Right atrium auricular region (tissue), 2 donors: ENCODE results near the gene VPS13C. TPM values are rescaled to one million over a fixed set of nuclear protein-coding genes. Genes with fewer than 3 reads are reported as not detected.

Experiments
- DNase-seq: peaks from one replicate; pipeline ENCODE4 v3.0.0-alpha.2; 2019; ENCODE audit warnings: low spot score
- H3K27ac ChIP-seq, 2 donors: fragments of 200-600 bp; sonication (generic); 1 replicate in 1 of 2; 2 replicates in 1 of 2; pipeline ENCODE4 v1.5.1; 2016 to 2019
- H3K27me3 ChIP-seq, 2 donors: fragments of 200-600 bp; sonication (generic); one replicate each; pipeline versions ENCODE4 v1.5.1 to v1.6.0; 2017 to 2019
- H3K36me3 ChIP-seq: fragments of 200-600 bp; sonication (generic); one replicate; pipeline ENCODE4 v1.5.1; 2016
- H3K4me1 ChIP-seq, 2 donors: fragments of 200-600 bp; sonication (generic); one replicate each; pipeline versions ENCODE4 v1.5.1 to v1.6.0; 2017 to 2019
- H3K4me3 ChIP-seq, 2 donors: fragments of 200-600 bp; sonication (generic); 1 replicate in 1 of 2; 2 replicates in 1 of 2; pipeline ENCODE4 v1.5.1; 2017 to 2019; ENCODE audit warnings: mild to moderate bottlenecking in 1 of 2, moderate library complexity in 1 of 2
- H3K9me3 ChIP-seq, 2 donors: fragments of 200-600 bp; sonication (generic); one replicate each; pipeline ENCODE4 v1.5.1; 2019
- CTCF ChIP-seq, 2 donors: fragments of 200-600 bp; sonication (generic); IDR thresholded peaks; one replicate each; pipeline ENCODE4 v1.5.1; 2019; ENCODE audit warnings: antibody characterized with exemption in 2 of 2
- total RNA-seq, 2 donors: library from RNA; depleted of rRNA; stranded (reverse); fragments of >200 nt; gene quantifications; one replicate each; pipeline ENCODE4 v1.1.0, GENCODE V29; 2016

VPS13C gene
- total RNA-seq, 2 donors from 2014 or later: 30.3 to 41.9 TPM

GRCh38 chr15:62069551-62069950 is 9.3 kb upstream of the VPS13C start:
- Histone ChIP-seq H3K27me3 (no peaks in the 10 kb centered on the region), H3K9me3 (no peaks in the 10 kb centered on the region), H3K4me1 (peaks cover 0 to 23% of the 10 kb centered on the region in 2 donors)

GRCh38 chr15:62068810-62069167 is 8.5 kb upstream of the VPS13C start:
- H3K4me1 ChIP-seq: peaks cover 0 to 23% of the 10 kb centered on the region in 2 donors

More at GRCh38 chr15:62069551-62069950, 9.3 kb upstream of the VPS13C start:
- Histone ChIP-seq H3K36me3 (no peaks in the 10 kb centered on the region), H3K4me3 (no peak overlapping the region), H3K27ac (no peak overlapping the region)
- no peak for TF ChIP-seq CTCF (IDR thresholded peaks at IDR 0.05)
- DNase-seq: no peak

GRCh38 chr15:62068071-62068809 is 8.0 kb upstream of the VPS13C start:
- no peak for DNase-seq
- Histone ChIP-seq H3K27me3 (no peaks in the 10 kb centered on the region), H3K4me3 (peak overlapping the region; percentile 41 to 63), H3K4me1 (peaks cover 0 to 23% of the 10 kb centered on the region in 2 donors), H3K9me3 (no peaks in the 10 kb centered on the region), H3K36me3 (no peaks in the 10 kb centered on the region), H3K27ac (peak overlapping the region; percentile 61 to 68)
- TF ChIP-seq CTCF (IDR thresholded peaks at IDR 0.05): peak in 1 of 2 donors; percentile 51

More at GRCh38 chr15:62068810-62069167, 8.5 kb upstream of the VPS13C start:
- Histone ChIP-seq H3K9me3 (no peaks in the 10 kb centered on the region), H3K27ac (peak overlapping the region in 1 of 2 donors; percentile 68), H3K36me3 (no peaks in the 10 kb centered on the region), H3K27me3 (no peaks in the 10 kb centered on the region), H3K4me3 (peak overlapping the region; percentile 41 to 63)
- no peak for TF ChIP-seq CTCF (IDR thresholded peaks at IDR 0.05)
- no peak for DNase-seq

- peak overlapping the region; percentile 41 to 63 for H3K4me3 ChIP-seq
- H3K4me1 ChIP-seq: peaks cover 0 to 23% of the 10 kb centered on the region in 2 donors
- no peaks in the 10 kb centered on the region for H3K9me3 ChIP-seq
- no peaks in the 10 kb centered on the region for H3K27me3 ChIP-seq
- DNase-seq: no peak
- H3K27ac ChIP-seq: peak overlapping the region; percentile 5 to 22
- TF ChIP-seq CTCF (IDR thresholded peaks at IDR 0.05): no peak
- no peaks in the 10 kb centered on the region for H3K36me3 ChIP-seq
These were observed 7.3 kb upstream of the VPS13C start for GRCh38 chr15:62067448-62068044.

GRCh38 chr15:62066663-62067447 is 6.6 kb upstream of the VPS13C start, which contains the start of gene C2CD4A:
TSS of gene C2CD4A (plus strand) at chr15:62066977. CDS start at chr15:62067614, 637 bp downstream.
- peaks cover 0 to 23% of the 10 kb centered on the region in 2 donors for H3K4me1 ChIP-seq
- peak in 1 of 2 donors; percentile 31 for TF ChIP-seq CTCF (IDR thresholded peaks at IDR 0.05)
- H3K27me3 ChIP-seq: no peaks in the 10 kb centered on the region
- no peaks in the 10 kb centered on the region for H3K9me3 ChIP-seq
- peak within 1 kb of the TSS; percentile 41 to 63 for H3K4me3 ChIP-seq
- no peak for DNase-seq
- no peaks in the 10 kb centered on the region for H3K36me3 ChIP-seq
- peak within 1 kb of the TSS; percentile 5 to 22 for H3K27ac ChIP-seq
